ENCODE results near the gene RHOH.
"Not testable (repeated sequence)": the region's sequence is repeated elsewhere in the genome, so short reads cannot be mapped to it uniquely, and the experiment has no call there.

RHOH gene

GRCh38 chr4:40270609-40271008, 73.8 kb downstream of the RHOH start:
- peaks cover 9% of the 10 kb centered on the region for H3K4me1 Mint-ChIP-seq
- DNase-seq (ENCODE audit: low spot score in 2 of 2) (no peak), ATAC-seq (no peak)
- H3K36me3 Mint-ChIP-seq, result no peaks in the 10 kb centered on the region
- H3K27ac Mint-ChIP-seq, result no peak overlapping the region
- no peaks in the 10 kb centered on the region for H3K9me3 Mint-ChIP-seq
- no peak overlapping the region for H3K4me3 Mint-ChIP-seq

GRCh38 chr4:40275065-40275730, 78.4 kb downstream of the RHOH start:
- H3K27ac Mint-ChIP-seq, result no peak overlapping the region
- H3K9me3 Mint-ChIP-seq, result no peaks in the 10 kb centered on the region

GRCh38 chr4:40276546-40276945, 79.7 kb downstream of the RHOH start:
- no peak for DNase-seq (ENCODE audit: low spot score in 2 of 2)
- no peaks in the 10 kb centered on the region for H3K36me3 Mint-ChIP-seq
- H3K9me3 Mint-ChIP-seq, result peaks cover under 1% of the 10 kb centered on the region
- no peak for ATAC-seq
- no peak overlapping the region for H3K4me3 Mint-ChIP-seq
- H3K27ac Mint-ChIP-seq, result no peak overlapping the region
- peaks cover 14% of the 10 kb centered on the region for H3K4me1 Mint-ChIP-seq

More at GRCh38 chr4:40275065-40275730, 78.4 kb downstream of the RHOH start:
- no peaks in the 10 kb centered on the region for H3K36me3 Mint-ChIP-seq
- ATAC-seq (no peak), DNase-seq (ENCODE audit: low spot score in 2 of 2) (no peak)
- H3K4me1 Mint-ChIP-seq, result peaks cover under 1% of the 10 kb centered on the region
- no peak overlapping the region for H3K4me3 Mint-ChIP-seq

DNA sequence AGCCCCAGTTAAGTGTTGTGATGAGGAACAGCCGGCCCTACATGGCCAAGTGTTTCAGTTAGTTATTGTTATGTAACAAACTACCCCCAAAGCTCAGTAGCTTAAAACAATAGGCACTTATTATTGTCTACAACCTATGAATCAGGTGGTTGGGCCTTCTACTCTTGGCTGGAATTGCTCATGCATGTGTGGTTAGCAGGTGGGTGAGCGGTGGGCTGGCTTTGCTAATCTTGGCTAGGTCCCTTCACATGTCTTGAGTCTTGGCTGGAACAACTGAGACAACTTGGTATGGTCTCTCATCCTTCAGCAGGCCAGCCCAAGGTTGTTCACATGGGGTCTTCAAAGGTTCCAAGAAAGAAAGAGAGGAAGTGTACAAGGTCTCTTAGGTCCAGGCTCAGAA, 83.8 kb downstream of the RHOH start:
- Mint-ChIP-seq H3K4me3 (peak overlapping the region; percentile 2), H3K27ac (peak overlapping the region; percentile 60), H3K4me1 (peaks cover 48% of the 10 kb centered on the region), H3K9me3 (peaks cover 6% of the 10 kb centered on the region), H3K36me3 (no peaks in the 10 kb centered on the region)
- ATAC-seq (peak; percentile 73), DNase-seq (ENCODE audit: low spot score in 2 of 2) (no peak)

- H3K4me3 Mint-ChIP-seq, result peak overlapping the region; percentile 14
Measured at GRCh38 chr4:40281099-40281498, 84.3 kb downstream of the RHOH start.

DNA sequence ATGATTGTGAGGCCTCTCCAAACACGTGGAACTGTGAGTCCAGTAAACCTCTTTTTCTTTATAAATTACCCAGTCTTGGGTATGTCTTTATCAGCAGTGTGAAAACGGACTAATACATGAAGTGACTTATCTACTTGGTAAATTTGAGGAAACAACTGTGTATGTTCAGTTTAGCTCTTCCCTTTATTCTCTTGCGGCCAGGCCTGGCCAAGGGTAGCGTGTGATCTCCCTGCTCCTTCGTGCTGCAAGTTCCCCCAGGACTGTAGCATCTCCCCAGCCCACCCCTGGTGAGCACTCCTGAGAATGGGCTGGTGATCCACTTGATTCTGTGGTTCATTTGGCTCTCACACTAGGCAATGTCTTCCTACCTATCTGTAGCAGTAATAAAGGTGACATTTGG, 85.1 kb downstream of the RHOH start:
- peak overlapping the region; percentile 60 for H3K27ac Mint-ChIP-seq
- no peak for DNase-seq (ENCODE audit: low spot score in 2 of 2)
- ATAC-seq, result no peak

More at GRCh38 chr4:40281099-40281498, 84.3 kb downstream of the RHOH start:
- Mint-ChIP-seq H3K4me1 (peaks cover 52% of the 10 kb centered on the region), H3K36me3 (no peaks in the 10 kb centered on the region), H3K9me3 (peaks cover 6% of the 10 kb centered on the region), H3K27ac (peak overlapping the region; percentile 60)
- ATAC-seq, result no peak
- DNase-seq (ENCODE audit: low spot score in 2 of 2), result no peak

GRCh38 chr4:40282857-40283256, 86.0 kb downstream of the RHOH start:
- Mint-ChIP-seq H3K4me1 (peaks cover 61% of the 10 kb centered on the region), H3K27ac (peak overlapping the region; percentile 86), H3K4me3 (peak overlapping the region; percentile 39)
- not testable (repeated sequence) for H3K9me3 Mint-ChIP-seq; ATAC-seq; DNase-seq (ENCODE audit: low spot score in 2 of 2); H3K36me3 Mint-ChIP-seq

More for the DNA sequence above, 85.1 kb downstream of the RHOH start:
- no peaks in the 10 kb centered on the region for H3K36me3 Mint-ChIP-seq
- H3K4me3 Mint-ChIP-seq, result peak overlapping the region; percentile 14
- H3K9me3 Mint-ChIP-seq, result peaks cover 6% of the 10 kb centered on the region
- H3K4me1 Mint-ChIP-seq, result peaks cover 53% of the 10 kb centered on the region

DNA sequence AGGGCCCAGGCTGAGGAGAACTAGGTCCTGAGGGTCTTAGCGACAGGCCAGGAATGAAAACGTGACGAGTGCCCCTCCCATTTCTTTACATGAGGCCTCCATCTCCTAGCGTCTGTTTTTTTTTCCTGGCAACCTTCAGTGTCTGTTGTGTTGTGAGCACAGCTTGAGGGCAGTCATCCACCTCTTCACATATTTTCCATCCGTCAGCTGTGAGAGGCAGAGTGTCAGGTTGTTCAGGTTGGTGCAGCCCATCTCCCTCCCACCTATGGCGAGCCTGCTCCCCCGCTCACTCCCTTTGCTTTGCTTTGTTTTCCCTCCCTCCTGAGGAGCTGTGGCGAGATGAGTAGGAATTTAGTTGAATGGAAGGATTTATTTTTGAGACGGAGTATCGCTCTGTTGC, 86.6 kb downstream of the RHOH start:
- peak; percentile 37 for ATAC-seq
- Mint-ChIP-seq H3K36me3 (no peaks in the 10 kb centered on the region), H3K9me3 (peaks cover 6% of the 10 kb centered on the region), H3K27ac (peak overlapping the region; percentile 86), H3K4me1 (peaks cover 61% of the 10 kb centered on the region), H3K4me3 (peak overlapping the region; percentile 39)
- no peak for DNase-seq (ENCODE audit: low spot score in 2 of 2)

GRCh38 chr4:40283968-40284367, 87.1 kb downstream of the RHOH start:
- ATAC-seq (peak; percentile 98), DNase-seq (ENCODE audit: low spot score in 2 of 2) (peak; percentile 33 to 77)
- peaks cover 64% of the 10 kb centered on the region for H3K4me1 Mint-ChIP-seq
- H3K4me3 Mint-ChIP-seq, result peak overlapping the region; percentile 39
- H3K27ac Mint-ChIP-seq, result peak overlapping the region; percentile 86
- no peaks in the 10 kb centered on the region for H3K36me3 Mint-ChIP-seq
- H3K9me3 Mint-ChIP-seq, result peaks cover 6% of the 10 kb centered on the region

DNA sequence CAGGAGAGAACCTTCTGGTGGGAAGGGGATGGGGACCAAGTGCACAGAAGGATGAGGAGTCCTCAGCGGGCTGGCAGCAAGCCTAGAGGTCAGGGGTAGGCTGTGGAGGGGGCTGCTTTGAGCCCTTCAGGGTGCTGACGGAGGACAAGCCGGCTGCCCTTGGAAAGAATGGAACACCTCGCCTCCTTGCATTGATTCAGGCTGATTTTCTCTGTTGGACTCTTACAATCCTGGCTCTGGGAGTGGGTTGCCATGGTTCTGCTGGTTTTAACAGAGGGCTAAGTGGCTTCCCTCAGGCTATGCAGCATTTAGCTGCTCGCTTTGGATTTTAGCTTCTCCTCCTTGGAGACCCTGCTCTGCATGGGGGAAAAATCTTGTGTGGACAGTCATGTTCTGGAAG, 88.9 kb downstream of the RHOH start:
- ATAC-seq (no peak), DNase-seq (ENCODE audit: low spot score in 2 of 2) (no peak)
- Mint-ChIP-seq H3K27ac (peak overlapping the region; percentile 86), H3K36me3 (no peaks in the 10 kb centered on the region), H3K9me3 (peaks cover 6% of the 10 kb centered on the region), H3K4me1 (peaks cover 76% of the 10 kb centered on the region), H3K4me3 (no peak overlapping the region)

DNA sequence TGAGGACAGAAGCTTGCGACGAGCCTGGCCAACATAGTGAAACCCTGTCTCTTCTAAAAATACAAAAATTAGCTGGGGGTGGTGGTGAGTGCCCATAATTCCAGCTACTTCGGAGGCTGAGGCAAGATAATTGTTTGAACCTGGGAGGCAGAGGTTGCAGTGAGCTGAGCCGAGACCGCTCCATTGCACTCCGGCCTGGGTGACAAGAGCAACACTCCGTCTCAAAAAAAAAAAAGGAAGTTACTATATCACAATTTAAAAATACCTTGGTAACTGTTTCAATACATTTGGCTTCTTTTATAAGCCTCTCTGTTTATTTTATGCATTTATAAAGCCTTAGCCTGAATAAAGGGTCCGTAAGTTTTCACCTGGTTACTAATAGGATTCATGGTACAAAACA, 91.7 kb downstream of the RHOH start:
- Mint-ChIP-seq H3K4me3 (no peak overlapping the region), H3K27ac (no peak overlapping the region), H3K4me1 (peaks cover 67% of the 10 kb centered on the region), H3K36me3 (no peaks in the 10 kb centered on the region), H3K9me3 (no peaks in the 10 kb centered on the region)
- DNase-seq (ENCODE audit: low spot score in 2 of 2) (no peak), ATAC-seq (no peak)

DNA sequence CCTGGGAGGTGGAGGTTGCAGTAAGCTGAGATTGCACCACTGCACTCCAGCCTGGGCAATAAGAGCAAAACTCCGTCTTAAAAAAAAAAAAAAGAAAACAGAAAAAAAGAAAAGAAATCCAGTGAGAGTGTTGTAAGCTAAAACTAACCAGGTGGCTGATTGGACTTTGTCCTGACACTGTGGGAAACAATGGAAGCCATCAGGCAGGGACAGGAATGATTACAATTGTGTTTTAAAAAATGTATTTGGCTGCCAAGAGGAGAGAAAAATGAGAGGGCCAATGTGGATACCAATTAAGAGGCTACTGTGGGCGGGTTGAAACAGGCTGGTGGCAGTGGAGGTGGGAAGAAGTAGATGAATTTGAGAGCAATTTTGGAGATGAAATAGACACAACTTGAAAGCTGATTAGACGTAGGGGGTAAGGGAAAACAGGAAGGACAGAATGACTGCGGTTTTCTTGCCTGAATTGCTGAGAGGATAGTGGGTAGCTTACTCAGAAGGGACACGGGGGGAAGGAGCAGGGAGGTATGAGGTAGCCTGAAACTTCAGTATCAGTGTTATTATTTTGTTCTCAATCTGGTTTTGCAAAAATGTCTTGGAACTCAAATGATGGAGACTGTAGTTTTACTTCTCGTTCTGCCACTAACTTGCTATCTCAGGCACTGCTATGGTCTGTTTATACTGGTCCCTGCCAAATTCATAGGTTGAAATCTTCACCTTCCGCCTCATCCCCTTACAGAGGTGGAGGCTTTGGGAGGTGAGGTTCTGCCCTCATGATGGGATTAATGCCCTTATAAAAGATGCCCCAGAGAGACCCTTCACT, 92.7 kb downstream of the RHOH start:
- Mint-ChIP-seq H3K9me3 (no peaks in the 10 kb centered on the region), H3K4me1 (peaks cover 57% of the 10 kb centered on the region), H3K4me3 (peak overlapping the region; percentile 27), H3K27ac (peak overlapping the region; percentile 5), H3K36me3 (no peaks in the 10 kb centered on the region)
- ATAC-seq (peak; percentile 66), DNase-seq (ENCODE audit: low spot score in 2 of 2) (no peak)

GRCh38 chr4:40290611-40291186, 93.9 kb downstream of the RHOH start:
- not testable (repeated sequence) for H3K27ac Mint-ChIP-seq; H3K4me3 Mint-ChIP-seq; H3K9me3 Mint-ChIP-seq; DNase-seq (ENCODE audit: low spot score in 2 of 2); H3K36me3 Mint-ChIP-seq
- peak; percentile 66 for ATAC-seq
- peaks cover 52% of the 10 kb centered on the region for H3K4me1 Mint-ChIP-seq

DNA sequence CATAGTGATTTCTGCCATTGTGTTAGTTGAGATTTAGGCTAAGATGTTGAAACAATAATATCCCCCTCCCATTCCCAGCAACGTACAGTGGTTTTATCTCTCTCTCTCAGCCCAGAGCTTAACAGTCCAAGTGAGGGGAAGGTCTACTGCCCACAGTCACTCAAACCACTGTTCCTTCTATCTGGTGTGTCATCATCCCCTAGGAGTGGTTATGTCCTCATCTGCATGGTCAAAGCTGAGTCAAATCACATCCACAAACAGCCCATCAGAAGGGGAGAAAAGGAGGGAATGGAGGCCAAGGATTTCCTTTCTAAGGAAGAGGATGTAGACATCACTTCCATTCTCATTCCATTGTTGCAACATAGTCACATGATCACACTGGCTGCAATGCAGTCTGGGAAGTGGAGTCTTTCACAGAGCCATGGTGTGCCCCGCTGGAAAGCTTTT, 95.5 kb downstream of the RHOH start:
- H3K4me1 Mint-ChIP-seq, result peaks cover 49% of the 10 kb centered on the region
- no peaks in the 10 kb centered on the region for H3K9me3 Mint-ChIP-seq
- H3K36me3 Mint-ChIP-seq, result no peaks in the 10 kb centered on the region
- peak; percentile 74 for ATAC-seq
- DNase-seq (ENCODE audit: low spot score in 2 of 2), result no peak
- H3K27ac Mint-ChIP-seq, result no peak overlapping the region
- H3K4me3 Mint-ChIP-seq, result no peak overlapping the region

GRCh38 chr4:40294339-40294738, 97.5 kb downstream of the RHOH start:
- ATAC-seq (no peak), DNase-seq (ENCODE audit: low spot score in 2 of 2) (no peak)
- H3K4me1 Mint-ChIP-seq, result peaks cover 50% of the 10 kb centered on the region
- no peak overlapping the region for H3K4me3 Mint-ChIP-seq
- no peaks in the 10 kb centered on the region for H3K36me3 Mint-ChIP-seq
- no peaks in the 10 kb centered on the region for H3K9me3 Mint-ChIP-seq
- H3K27ac Mint-ChIP-seq, result no peak overlapping the region
